GM23338 (cell line): ENCODE results near the gene CNIH1.

Experiments used
- CREB1 ChIP-seq: fragments of 250-450 bp; sonication (Bioruptor Pico); IDR thresholded peaks from 2 replicates; pipeline ENCODE4 v1.5.0; 2020; ENCODE audit warnings: low read depth, mild to moderate bottlenecking, moderate library complexity
- CTCF ChIP-seq, 2 experiments: fragments of 200-600 bp in 1 of 2; sonication (generic) in 1 of 2; conservative IDR thresholded peaks; 2 replicates each; pipeline versions ENCODE4 v1.5.1 to v1.6.1; 2016 to 2017; ENCODE audit warnings: antibody characterized with exemption in 2 of 2, low read depth in 2 of 2, mild to moderate bottlenecking in 2 of 2, moderate library complexity in 1 of 2
- ETS1 ChIP-seq: IDR thresholded peaks from 2 replicates; pipeline ENCODE4 v1.6.1; 2016; ENCODE audit warnings: antibody characterized with exemption
- EZH2 ChIP-seq: fragments of 200-600 bp; sonication (generic); IDR thresholded peaks from one replicate; pipeline ENCODE4 v1.8.0; 2017; ENCODE audit warnings: antibody characterized with exemption, mild to moderate bottlenecking, low read depth; ENCODE audit not compliant: unreplicated experiment
- EZH2phosphoT487 ChIP-seq: fragments of 200-600 bp; sonication (generic); IDR thresholded peaks from one replicate; pipeline ENCODE4 v1.8.1; 2018; ENCODE audit warnings: antibody characterized with exemption; ENCODE audit not compliant: unreplicated experiment
- JUNB ChIP-seq: IDR thresholded peaks from one replicate; pipeline ENCODE4 v1.6.1; 2016; ENCODE audit warnings: antibody characterized with exemption; ENCODE audit not compliant: unreplicated experiment
- NANOG ChIP-seq: IDR thresholded peaks from 2 replicates; pipeline ENCODE4 v1.6.1; 2016; ENCODE audit warnings: antibody characterized with exemption, borderline replicate concordance
- POLR2AphosphoS5 ChIP-seq: IDR thresholded peaks from 2 replicates; pipeline ENCODE4 v1.6.1; 2016; ENCODE audit warnings: antibody characterized with exemption, low read depth
- REST ChIP-seq: IDR thresholded peaks from one replicate; pipeline ENCODE4 v1.6.1; 2018; ENCODE audit warnings: antibody characterized with exemption; ENCODE audit not compliant: unreplicated experiment
- STAT1 ChIP-seq: IDR thresholded peaks from one replicate; pipeline ENCODE4 v1.6.1; 2016; ENCODE audit warnings: antibody characterized with exemption; ENCODE audit not compliant: unreplicated experiment
- ZNF114 ChIP-seq: fragments of 250-450 bp; sonication (Bioruptor Pico); IDR thresholded peaks from 2 replicates; pipeline ENCODE4 v1.5.0; 2020; ENCODE audit warnings: mild to moderate bottlenecking, moderate library complexity

GRCh38 chr14:54467280-54467679 lies 26.1 kb upstream of the CNIH1 start:
- TF ChIP-seq CTCF (conservative IDR thresholded peaks at IDR 0.05; ENCODE audit: low read depth in 2 of 2) (no peak), EZH2 (no peak), POLR2AphosphoS5 (no peak), JUNB (no peak), EZH2phosphoT487 (no peak), CREB1 (CRISPR knock-in tag) (no peak), NANOG (no peak), REST (no peak), ZNF114 (CRISPR knock-in tag) (no peak), ETS1 (no peak), STAT1 (no peak)
